Keratinocyte (primary cell): ENCODE measurements around the gene COL8A1. TPM values are rescaled to one million over a fixed set of nuclear protein-coding genes. Genes with fewer than 3 reads are reported as not detected.

Source experiments
- DNase-seq: peaks from one replicate; pipeline ENCODE4 v3.0.0-alpha.2; 2011; ENCODE audit warnings: low read depth, missing footprints, low spot score
- FAIRE-seq: peaks from 2 replicates; lab custom pipeline; 2011; peaks lifted over from hg19 to GRCh38; lab: Jason Lieb, UNC
- H2AFZ ChIP-seq: 2 replicates; pipeline ENCODE4 v1.6.0; 2012; ENCODE audit warnings: low read length, control low read depth, inconsistent platforms; ENCODE audit not compliant: control insufficient read depth
- H3K27ac ChIP-seq: 2 replicates; pipeline ENCODE4 v1.5.1; 2011; ENCODE audit warnings: low read length; ENCODE audit not compliant: control insufficient read depth, insufficient read depth
- H3K27me3 ChIP-seq: 3 replicates; pipeline ENCODE4 v1.6.0; 2011; ENCODE audit warnings: low read length; ENCODE audit not compliant: control insufficient read depth, insufficient read depth; ENCODE audit errors: extremely low read depth
- H3K36me3 ChIP-seq, 2 experiments: 2 replicates in 1 of 2; 3 replicates in 1 of 2; pipeline ENCODE4 v1.5.1; 2011; ENCODE audit warnings: low read length in 2 of 2, mild to moderate bottlenecking in 1 of 2; ENCODE audit not compliant: control insufficient read depth in 2 of 2, insufficient read depth in 2 of 2; ENCODE audit errors: extremely low read depth in 1 of 2
- H3K4me1 ChIP-seq: 3 replicates; pipeline ENCODE4 v1.5.1; 2011; ENCODE audit warnings: low read length; ENCODE audit not compliant: control insufficient read depth, insufficient read depth; ENCODE audit errors: extremely low read depth
- H3K4me2 ChIP-seq: 3 replicates; pipeline ENCODE4 v1.6.0; 2011; ENCODE audit warnings: low read depth, low read length; ENCODE audit not compliant: control insufficient read depth, insufficient read depth; ENCODE audit errors: extremely low read depth
- H3K4me3 ChIP-seq, 3 experiments: fragments of 200-600 bp in 1 of 3; sonication (generic) in 1 of 3; 2 replicates in 2 of 3; 3 replicates in 1 of 3; pipeline ENCODE4 v1.5.1; 2011 to 2016; ENCODE audit warnings: low read length in 3 of 3, mild to moderate bottlenecking in 3 of 3, control low read depth in 2 of 3, inconsistent platforms in 1 of 3, low read depth in 1 of 3, mixed read lengths in 1 of 3, mixed run types in 1 of 3, moderate library complexity in 1 of 3; ENCODE audit not compliant: control insufficient read depth in 2 of 3, insufficient read depth in 2 of 3; ENCODE audit errors: extremely low read depth in 1 of 3
- H3K79me2 ChIP-seq: 2 replicates; pipeline ENCODE4 v1.6.0; 2012; ENCODE audit warnings: low read length; ENCODE audit not compliant: control insufficient read depth, insufficient read depth
- H3K9ac ChIP-seq: 3 replicates; pipeline ENCODE4 v1.6.0; 2011; ENCODE audit warnings: low read length; ENCODE audit not compliant: control insufficient read depth, insufficient read depth; ENCODE audit errors: extremely low read depth
- H3K9me1 ChIP-seq: 3 replicates; pipeline ENCODE4 v1.6.0; 2011; ENCODE audit warnings: low read length; ENCODE audit not compliant: control insufficient read depth, insufficient read depth; ENCODE audit errors: extremely low read depth
- H3K9me3 ChIP-seq: 2 replicates; pipeline ENCODE4 v1.5.1; 2012; ENCODE audit warnings: low read depth, low read length; ENCODE audit not compliant: control insufficient read depth
- H4K20me1 ChIP-seq: 3 replicates; pipeline ENCODE4 v1.6.0; 2011; ENCODE audit warnings: low read length; ENCODE audit not compliant: control insufficient read depth, insufficient read depth; ENCODE audit errors: extremely low read depth
- CTCF ChIP-seq, 3 experiments: IDR thresholded peaks in 1 of 3; conservative IDR thresholded peaks in 1 of 3; optimal IDR thresholded peaks in 1 of 3; 2 replicates in 2 of 3; 3 replicates in 1 of 3; pipeline versions ENCODE3 to v1.5.1; 2011; ENCODE audit warnings: low read length in 3 of 3, mild to moderate bottlenecking in 3 of 3, moderate library complexity in 2 of 3, control low read depth in 1 of 3, inconsistent platforms in 1 of 3; ENCODE audit not compliant: insufficient read depth in 2 of 3; ENCODE audit errors: extremely low read depth in 1 of 3
- EZH2 ChIP-seq: IDR thresholded peaks from one replicate; pipeline ENCODE4 v1.6.1; 2012; ENCODE audit warnings: inconsistent platforms, mild to moderate bottlenecking, low read length, moderate library complexity
- dilution Hi-C: fragments of 300-500 bp; cut with MboI; formaldehyde crosslinking; loops from one replicate; pipeline ENCODE4 v1.7.0; 2020; ENCODE audit warnings: low sequenced_read_pairs; ENCODE audit not compliant: extremely low pct_ligation_motif_present
- polyA plus RNA-seq, 5 experiments: library from polyadenylated mRNA; depleted of rRNA in 3 of 5; stranded (reverse) in 3 of 5; stranded (forward) in 1 of 5; unstranded in 1 of 5; fragments of >200 nt; gene quantifications; 1 replicate in 1 of 5; 2 replicates in 3 of 5; 3 replicates in 1 of 5; pipeline versions ENCODE4 v1.2.1 to v1.2.3, GENCODE V29; 2011 to 2012; ENCODE audit warnings: missing spikeins in 2 of 5, low read depth in 1 of 5, low replicate concordance in 1 of 5

Gene COL8A1
- polyA plus RNA-seq, 1 donor (not counting 4 experiments of a cell fraction or from before 2014, with no cell fraction given) = 102 TPM

- dilution Hi-C loops = no loop called here
- Histone ChIP-seq H3K36me3 (no peaks in the 10 kb centered on the region), H3K9me1 (no peaks in the 10 kb centered on the region), H3K27ac (no peak overlapping the region), H3K4me2 (no peak overlapping the region), H3K4me1 (no peaks in the 10 kb centered on the region), H3K4me3 (no peak overlapping the region), H2AFZ (no peak overlapping the region), H4K20me1 (no peaks in the 10 kb centered on the region), H3K79me2 (no peaks in the 10 kb centered on the region), H3K27me3 (no peaks in the 10 kb centered on the region), H3K9me3 (no peaks in the 10 kb centered on the region), H3K9ac (no peak overlapping the region)
- FAIRE-seq (no peak), DNase-seq (no peak)
- TF ChIP-seq CTCF (optimal IDR thresholded peaks at IDR 0.05 in 1 of 3, IDR thresholded peaks at IDR 0.05 in 1 of 3, conservative IDR thresholded peaks at IDR 0.05 in 1 of 3; ENCODE audit: extremely low read depth in 1 of 3, insufficient read depth in 2 of 3, low read length in 3 of 3) (no peak), EZH2 (no peak)
Observed at GRCh38 chr3:99614768-99615167, 23.6 kb upstream of the COL8A1 start.

- H3K9ac ChIP-seq = no peak overlapping the region
- H3K27ac ChIP-seq = no peak overlapping the region
- FAIRE-seq = no peak
- DNase-seq = no peak
- H3K79me2 ChIP-seq = no peaks in the 10 kb centered on the region
- no peaks in the 10 kb centered on the region for H3K4me1 ChIP-seq
- H3K4me3 ChIP-seq = no peak overlapping the region
- H3K9me3 ChIP-seq = no peaks in the 10 kb centered on the region
- dilution Hi-C loops = no loop called here
- H2AFZ ChIP-seq = no peak overlapping the region
- no peaks in the 10 kb centered on the region for H3K36me3 ChIP-seq
- H3K4me2 ChIP-seq = no peak overlapping the region
- TF ChIP-seq EZH2 (no peak), CTCF (optimal IDR thresholded peaks at IDR 0.05 in 1 of 3, IDR thresholded peaks at IDR 0.05 in 1 of 3, conservative IDR thresholded peaks at IDR 0.05 in 1 of 3; ENCODE audit: extremely low read depth in 1 of 3, insufficient read depth in 2 of 3, low read length in 3 of 3) (peak in 1 of 3 experiments; percentile 28)
- H3K9me1 ChIP-seq = no peaks in the 10 kb centered on the region
- H4K20me1 ChIP-seq = no peaks in the 10 kb centered on the region
- no peaks in the 10 kb centered on the region for H3K27me3 ChIP-seq
Observed at GRCh38 chr3:99620077-99620767, 18.2 kb upstream of the COL8A1 start.
